Osteocyte (in vitro differentiated cells): Measurements from ENCODE around the gene KRTAP10-8. TPM values are rescaled to one million over a fixed set of nuclear protein-coding genes. Genes with fewer than 3 reads are reported as not detected.
"Not testable (repeated sequence)": the region's sequence is repeated elsewhere in the genome, so short reads cannot be mapped to it uniquely, and the experiment has no call there.

Source experiments
- DNase-seq: peaks from one replicate; pipeline ENCODE4 v3.0.0; 2021; ENCODE audit warnings: mixed read lengths; ENCODE audit not compliant: unreplicated experiment; ENCODE audit errors: extremely low spot score
- H3K27ac Mint-ChIP-seq: one replicate; pipeline ENCODE4 v1.8.0; 2021; ENCODE audit warnings: mild to moderate bottlenecking, mixed read lengths; ENCODE audit not compliant: unreplicated experiment
- H3K27me3 Mint-ChIP-seq: one replicate; pipeline ENCODE4 v1.8.0; 2021; ENCODE audit warnings: mixed read lengths; ENCODE audit not compliant: unreplicated experiment
- H3K36me3 Mint-ChIP-seq: one replicate; pipeline ENCODE4 v1.8.0; 2021; ENCODE audit warnings: mixed read lengths; ENCODE audit not compliant: unreplicated experiment
- H3K4me1 Mint-ChIP-seq: one replicate; pipeline ENCODE4 v1.8.0; 2021; ENCODE audit warnings: mixed read lengths; ENCODE audit not compliant: unreplicated experiment
- H3K4me3 Mint-ChIP-seq: one replicate; pipeline ENCODE4 v1.8.0; 2021; ENCODE audit warnings: mild to moderate bottlenecking, moderate library complexity, mixed read lengths; ENCODE audit not compliant: unreplicated experiment
- H3K9me3 Mint-ChIP-seq: one replicate; pipeline ENCODE4 v1.8.0; 2021; ENCODE audit warnings: mixed read lengths; ENCODE audit not compliant: unreplicated experiment
- total RNA-seq: library from RNA; stranded (reverse); gene quantifications from 2 replicates; pipeline ENCODE4 v1.2.1, GENCODE V29; 2021
- TF ChIP-seq, protein P1 (sequence below): fragments of 200-600 bp; sonication (generic); IDR thresholded peaks from 2 replicates; pipeline ENCODE4 v1.5.0; 2021; ENCODE audit warnings: antibody characterized with exemption, mild to moderate bottlenecking, moderate library complexity

Gene KRTAP10-8
- total RNA-seq, 1 donor from 2014 or later = not detected

DNA sequence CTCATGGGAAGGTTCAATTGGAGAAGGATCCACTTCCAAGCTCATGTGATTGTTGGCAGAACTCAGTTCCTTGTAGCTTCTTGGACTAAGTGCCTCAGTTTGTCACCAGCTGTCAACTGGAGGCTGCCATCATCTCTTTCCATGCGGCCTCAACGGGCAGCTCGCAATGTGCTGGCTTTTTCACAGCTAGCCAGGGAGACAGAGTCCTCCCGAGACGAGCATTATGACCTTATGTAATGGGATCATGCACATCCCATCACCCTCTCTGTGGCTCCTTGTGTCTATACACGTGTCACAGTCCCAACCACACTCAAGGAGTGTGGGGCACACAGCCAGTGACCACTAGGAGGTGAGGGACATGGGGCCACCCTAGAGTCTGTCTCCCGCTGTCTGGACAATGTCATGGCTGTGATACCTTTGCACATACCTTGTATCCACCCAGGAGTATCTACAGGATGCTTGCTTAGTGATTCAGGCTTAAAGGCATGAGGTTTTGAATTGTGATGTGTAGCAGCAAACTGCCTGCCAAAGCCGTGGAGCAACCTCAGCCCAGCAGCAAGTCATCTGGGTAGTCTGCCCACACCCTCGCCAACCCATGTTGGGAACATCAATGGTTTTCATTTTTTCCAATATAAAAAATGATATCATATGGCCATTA lies 15.7 kb upstream of the KRTAP10-8 start:
- peak; percentile 57 for DNase-seq
- H3K36me3 Mint-ChIP-seq = no peaks in the 10 kb centered on the region
- H3K27me3 Mint-ChIP-seq = peaks cover 39% of the 10 kb centered on the region
- H3K9me3 Mint-ChIP-seq = no peaks in the 10 kb centered on the region
- no peak overlapping the region for H3K27ac Mint-ChIP-seq
- peaks cover 3% of the 10 kb centered on the region for H3K4me1 Mint-ChIP-seq
- H3K4me3 Mint-ChIP-seq = no peak overlapping the region
- TF ChIP-seq, protein P1, sequence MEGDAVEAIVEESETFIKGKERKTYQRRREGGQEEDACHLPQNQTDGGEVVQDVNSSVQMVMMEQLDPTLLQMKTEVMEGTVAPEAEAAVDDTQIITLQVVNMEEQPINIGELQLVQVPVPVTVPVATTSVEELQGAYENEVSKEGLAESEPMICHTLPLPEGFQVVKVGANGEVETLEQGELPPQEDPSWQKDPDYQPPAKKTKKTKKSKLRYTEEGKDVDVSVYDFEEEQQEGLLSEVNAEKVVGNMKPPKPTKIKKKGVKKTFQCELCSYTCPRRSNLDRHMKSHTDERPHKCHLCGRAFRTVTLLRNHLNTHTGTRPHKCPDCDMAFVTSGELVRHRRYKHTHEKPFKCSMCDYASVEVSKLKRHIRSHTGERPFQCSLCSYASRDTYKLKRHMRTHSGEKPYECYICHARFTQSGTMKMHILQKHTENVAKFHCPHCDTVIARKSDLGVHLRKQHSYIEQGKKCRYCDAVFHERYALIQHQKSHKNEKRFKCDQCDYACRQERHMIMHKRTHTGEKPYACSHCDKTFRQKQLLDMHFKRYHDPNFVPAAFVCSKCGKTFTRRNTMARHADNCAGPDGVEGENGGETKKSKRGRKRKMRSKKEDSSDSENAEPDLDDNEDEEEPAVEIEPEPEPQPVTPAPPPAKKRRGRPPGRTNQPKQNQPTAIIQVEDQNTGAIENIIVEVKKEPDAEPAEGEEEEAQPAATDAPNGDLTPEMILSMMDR = no peak

GRCh38 chr21:44598061-44598460 lies 13.8 kb upstream of the KRTAP10-8 start:
- Mint-ChIP-seq H3K27me3 (peaks cover 33% of the 10 kb centered on the region), H3K36me3 (no peaks in the 10 kb centered on the region), H3K9me3 (no peaks in the 10 kb centered on the region), H3K4me1 (peaks cover 3% of the 10 kb centered on the region), H3K27ac (no peak overlapping the region), H3K4me3 (no peak overlapping the region)
- TF ChIP-seq, protein P1 = no peak
- DNase-seq = no peak

GRCh38 chr21:44599264-44600029 lies 12.4 kb upstream of the KRTAP10-8 start:
- H3K27ac Mint-ChIP-seq = no peak overlapping the region
- H3K4me3 Mint-ChIP-seq = no peak overlapping the region
- peaks cover 30% of the 10 kb centered on the region for H3K27me3 Mint-ChIP-seq
- no peaks in the 10 kb centered on the region for H3K4me1 Mint-ChIP-seq
- H3K9me3 Mint-ChIP-seq = peaks cover under 1% of the 10 kb centered on the region
- peak; percentile 66 for DNase-seq
- H3K36me3 Mint-ChIP-seq = no peaks in the 10 kb centered on the region
- TF ChIP-seq, protein P1 = no peak

GRCh38 chr21:44600118-44600978 lies 11.5 kb upstream of the KRTAP10-8 start, which contains the start of gene KRTAP10-7:
TSS of gene KRTAP10-7 (plus strand) at chr21:44600597. CDS start at chr21:44600622, 25 bp downstream.
- peaks cover 34% of the 10 kb centered on the region for H3K27me3 Mint-ChIP-seq
- H3K4me1 Mint-ChIP-seq, H3K27ac Mint-ChIP-seq, H3K9me3 Mint-ChIP-seq, H3K36me3 Mint-ChIP-seq, H3K4me3 Mint-ChIP-seq: not testable (repeated sequence)
- DNase-seq = peak; percentile 63

DNA sequence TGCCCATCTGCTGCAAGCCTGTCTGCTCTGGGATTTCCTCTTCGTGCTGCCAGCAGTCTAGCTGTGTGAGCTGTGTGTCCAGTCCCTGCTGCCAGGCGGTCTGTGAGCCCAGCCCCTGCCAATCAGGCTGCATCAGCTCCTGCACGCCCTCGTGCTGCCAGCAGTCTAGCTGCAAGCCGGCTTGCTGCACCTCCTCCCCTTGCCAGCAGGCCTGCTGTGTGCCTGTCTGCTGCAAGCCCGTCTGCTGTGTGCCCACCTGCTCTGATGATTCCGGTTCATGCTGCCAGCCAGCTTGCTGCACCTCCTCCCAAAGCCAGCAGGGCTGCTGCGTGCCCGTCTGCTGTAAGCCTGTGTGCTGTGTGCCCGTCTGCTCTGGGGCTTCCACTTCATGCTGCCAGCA lies 10.8 kb upstream of the KRTAP10-8 start:
- peaks cover 36% of the 10 kb centered on the region for H3K27me3 Mint-ChIP-seq

More for the DNA sequence above, 10.8 kb upstream of the KRTAP10-8 start:
- DNase-seq = peak; percentile 75
- H3K4me1 Mint-ChIP-seq, H3K9me3 Mint-ChIP-seq, H3K27ac Mint-ChIP-seq, H3K36me3 Mint-ChIP-seq, H3K4me3 Mint-ChIP-seq: not testable (repeated sequence)
